CD4-positive, alpha-beta memory T cell (primary cell): Measurements from ENCODE around the gene PPP1R13B. TPM values are rescaled to one million over a fixed set of nuclear protein-coding genes. Genes with fewer than 3 reads are reported as not detected.
A peak's percentile ranks its signal among the peaks of the same experiment; 100 is the strongest.

ENCODE experiments used
- CTCF ChIA-PET: fragments of 350-600 bp; sonication (Branson Sonifier 250); formaldehyde crosslinking; loops from one replicate; lab custom pipeline; 2021; ENCODE audit warnings: inconsistent platforms; ENCODE audit not compliant: partially characterized antibody; lab: Charles Lee
- POLR2A ChIA-PET: fragments of 350-600 bp; sonication (Branson Sonifier 250); formaldehyde crosslinking; loops from one replicate; lab custom pipeline; 2021; ENCODE audit not compliant: partially characterized antibody; lab: Charles Lee
- DNase-seq, 5 donors: peaks; one replicate each; pipeline versions ENCODE4 v3.0.0 to v3.0.0-alpha.2; 2020 to 2022; ENCODE audit warnings: mixed read lengths in 1 of 5
- H3K27ac ChIP-seq: one replicate; pipeline ENCODE4 v1.7.0; 2013; ENCODE audit warnings: low read depth, low read length
- H3K27me3 ChIP-seq: 2 replicates; pipeline ENCODE4 v1.7.0; 2013; ENCODE audit warnings: mild to moderate bottlenecking, low read length, moderate library complexity; ENCODE audit not compliant: insufficient read depth
- H3K36me3 ChIP-seq: 2 replicates; pipeline ENCODE4 v1.7.0; 2013; ENCODE audit warnings: mild to moderate bottlenecking, low read length, moderate library complexity; ENCODE audit not compliant: insufficient read depth
- H3K4me1 ChIP-seq: 2 replicates; pipeline ENCODE4 v1.7.0; 2013; ENCODE audit warnings: mild to moderate bottlenecking, low read length, moderate library complexity; ENCODE audit not compliant: insufficient read depth
- H3K4me3 ChIP-seq, 2 donors: one replicate each; pipeline ENCODE4 v1.7.0; 2013; ENCODE audit warnings: low read length in 2 of 2, mild to moderate bottlenecking in 1 of 2
- H3K9me3 ChIP-seq, 2 donors: one replicate each; pipeline ENCODE4 v1.7.0; 2013; ENCODE audit warnings: low read length in 2 of 2, control low read depth in 1 of 2; ENCODE audit not compliant: control insufficient read depth in 1 of 2
- H3K27ac Mint-ChIP-seq, 7 donors: one replicate each; pipeline ENCODE4 v1.8.0; 2020 to 2021; ENCODE audit warnings: mixed read lengths in 7 of 7, mild to moderate bottlenecking in 6 of 7, inconsistent platforms in 3 of 7, moderate library complexity in 3 of 7
- H3K27me3 Mint-ChIP-seq, 2 donors: one replicate each; pipeline ENCODE4 v1.8.0; 2020 to 2021; ENCODE audit warnings: mixed read lengths in 2 of 2
- H3K36me3 Mint-ChIP-seq, 2 donors: one replicate each; pipeline ENCODE4 v1.8.0; 2020 to 2021; ENCODE audit warnings: mixed read lengths in 2 of 2, inconsistent platforms in 1 of 2, mild to moderate bottlenecking in 1 of 2
- H3K4me1 Mint-ChIP-seq, 4 donors: one replicate each; pipeline ENCODE4 v1.8.0; 2020 to 2021; ENCODE audit warnings: mixed read lengths in 4 of 4, mild to moderate bottlenecking in 1 of 4
- H3K4me3 Mint-ChIP-seq, 8 donors: one replicate each; pipeline ENCODE4 v1.8.0; 2020 to 2021; ENCODE audit warnings: mixed read lengths in 8 of 8, mild to moderate bottlenecking in 7 of 8, moderate library complexity in 6 of 8, inconsistent platforms in 3 of 8
- H3K9me3 Mint-ChIP-seq, 8 donors: one replicate each; pipeline ENCODE4 v1.8.0; 2020 to 2021; ENCODE audit warnings: mixed read lengths in 8 of 8, mild to moderate bottlenecking in 5 of 8, inconsistent platforms in 3 of 8, moderate library complexity in 1 of 8
- intact Hi-C: fragments of 100-400 bp; cut with micrococcal nuclease; formaldehyde crosslinking; loops from one replicate; pipeline ENCODE4 v1.15.1; 2023
- polyA plus RNA-seq, 2 donors: library from polyadenylated mRNA; unstranded; fragments of 300-500 nt; fragmentation: Illumina TruSeq; gene quantifications; one replicate each; pipeline ENCODE4 v1.2.3, GENCODE V29; 2021
- total RNA-seq, 2 experiments: library from RNA; stranded (reverse); gene quantifications; one replicate each; pipeline ENCODE4 v1.2.3, GENCODE V29; 2021

PPP1R13B gene
- total and polyA plus RNA-seq, 4 experiments from 2014 or later: 0.72 to 30.5 (median 15.7) TPM

- Histone ChIP-seq H3K36me3 (peaks cover 49% of the 10 kb centered on the region), H3K27ac (no peak overlapping the region), H3K4me1 (no peaks in the 10 kb centered on the region), H3K4me3 (no peak overlapping the region), H3K9me3 (no peaks in the 10 kb centered on the region), H3K27me3 (no peaks in the 10 kb centered on the region)
- no peaks in the 10 kb centered on the region for H3K9me3 Mint-ChIP-seq
- ChIA-PET POLR2A (no interaction called here), CTCF (interaction anchor here (1.6 kb wide), 1 partner anchor 9 kb away, joined by 4 read pairs; no protein-coding TSS in a partner anchor)
- H3K27me3 Mint-ChIP-seq: no peaks in the 10 kb centered on the region
- intact Hi-C loops: no loop called here
- peaks cover 0 to 5% (median 4%) of the 10 kb centered on the region in 4 donors for H3K4me1 Mint-ChIP-seq
- no peak overlapping the region for H3K4me3 Mint-ChIP-seq
- no peak for DNase-seq
- H3K27ac Mint-ChIP-seq: peak overlapping the region in 2 of 7 donors; percentile 37 to 50
- peaks cover 38 to 74% of the 10 kb centered on the region in 2 donors for H3K36me3 Mint-ChIP-seq
Measured at GRCh38 chr14:103685276-103686211, 161.8 kb downstream of the PPP1R13B start.

- ChIA-PET CTCF (no interaction called here), POLR2A (no interaction called here)
- intact Hi-C loops: no loop called here
- Mint-ChIP-seq H3K9me3 (no peaks in the 10 kb centered on the region), H3K36me3 (peaks cover 37 to 76% of the 10 kb centered on the region in 2 donors), H3K4me1 (peaks cover 0 to 4% (median under 1%) of the 10 kb centered on the region in 4 donors), H3K4me3 (no peak overlapping the region), H3K27me3 (no peaks in the 10 kb centered on the region), H3K27ac (peak overlapping the region in 1 of 7 donors; percentile 53)
- Histone ChIP-seq H3K9me3 (no peaks in the 10 kb centered on the region), H3K27ac (no peak overlapping the region), H3K4me1 (no peaks in the 10 kb centered on the region), H3K27me3 (no peaks in the 10 kb centered on the region), H3K36me3 (peaks cover 56% of the 10 kb centered on the region), H3K4me3 (no peak overlapping the region)
- DNase-seq: no peak
Measured at GRCh38 chr14:103684871-103685270, 162.5 kb downstream of the PPP1R13B start.

DNA sequence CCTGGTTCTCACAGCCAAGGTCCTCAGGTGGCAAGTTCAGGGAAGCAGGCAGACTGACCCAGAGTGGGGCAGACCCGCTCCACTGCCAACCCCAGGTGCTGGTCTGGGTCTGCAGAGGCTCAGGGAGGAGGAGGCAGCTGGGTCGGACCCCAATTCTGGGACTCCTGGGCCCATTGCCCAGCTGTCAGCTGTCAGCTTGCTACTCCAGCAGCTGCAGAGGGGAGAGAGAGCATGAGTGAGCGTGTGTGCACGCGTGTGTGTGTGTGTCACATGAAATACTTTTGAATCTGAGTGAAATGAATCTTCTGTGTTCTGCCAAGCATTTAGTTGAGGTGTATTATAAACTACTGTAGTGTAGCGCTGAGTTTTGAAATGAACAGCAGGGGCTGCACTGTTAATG lies 162.9 kb downstream of the PPP1R13B start:
- Mint-ChIP-seq H3K9me3 (no peaks in the 10 kb centered on the region), H3K4me3 (no peak overlapping the region), H3K36me3 (peaks cover 38 to 77% of the 10 kb centered on the region in 2 donors), H3K27ac (peak overlapping the region in 1 of 7 donors; percentile 53), H3K4me1 (peaks cover 0 to 2% (median under 1%) of the 10 kb centered on the region in 4 donors), H3K27me3 (no peaks in the 10 kb centered on the region)
- no peak for DNase-seq
- H3K4me1 ChIP-seq: no peaks in the 10 kb centered on the region
- H3K9me3 ChIP-seq: no peaks in the 10 kb centered on the region
- no peaks in the 10 kb centered on the region for H3K27me3 ChIP-seq
- no peak overlapping the region for H3K27ac ChIP-seq
- peaks cover 60% of the 10 kb centered on the region for H3K36me3 ChIP-seq
- intact Hi-C loops: no loop called here
- no peak overlapping the region for H3K4me3 ChIP-seq
- CTCF ChIA-PET: no interaction called here
- POLR2A ChIA-PET: no interaction called here

Other genes starting within 250 kb of the PPP1R13B start
- gene KLC1, start 218.4 kb downstream of the PPP1R13B start, total RNA-seq: 100 to 1,000 TPM; 242 to 278 TPM
- gene KLC1, start 218.4 kb downstream of the PPP1R13B start, polyA plus RNA-seq: 10 to 100 TPM; 31.8 to 88.9 TPM
- 10 to 100 TPM; 10.3 to 12.6 TPM for gene XRCC3, start 132.1 kb downstream of the PPP1R13B start, total RNA-seq
- 1 to 10 TPM; 2.2 to 3.2 TPM for gene XRCC3, start 132.1 kb downstream of the PPP1R13B start, polyA plus RNA-seq
- 10 to 100 TPM; 17.4 to 18.8 TPM for gene ZFYVE21, start 131.8 kb downstream of the PPP1R13B start, total RNA-seq
- 10 to 100 TPM; 17.2 to 18.0 TPM for gene ZFYVE21, start 131.8 kb downstream of the PPP1R13B start, polyA plus RNA-seq
- under 1 TPM; 0.28 to 0.29 TPM for gene TDRD9, start 80.9 kb upstream of the PPP1R13B start, total RNA-seq
- gene TDRD9, start 80.9 kb upstream of the PPP1R13B start, polyA plus RNA-seq: 1 to 10 TPM in 1 of 2 donors, under 1 TPM in 1; 0.89 to 1.2 TPM
- gene RD3L, start 95.0 kb upstream of the PPP1R13B start, total RNA-seq: not detected
- not detected for gene RD3L, start 95.0 kb upstream of the PPP1R13B start, polyA plus RNA-seq
- gene ASPG, start 238.1 kb upstream of the PPP1R13B start, total RNA-seq: not detected
- not detected for gene ASPG, start 238.1 kb upstream of the PPP1R13B start, polyA plus RNA-seq